Activated T-cell treated with anti-CD3 and anti-CD28 coated beads, Interleukin-2, amount 50 U/mL, for 48 hours (primary cell): ENCODE results near the gene FGD5.
A peak's percentile ranks its signal among the peaks of the same experiment; 100 is the strongest.

Experiments used
- DNase-seq, 2 experiments: peaks; one replicate each; pipeline ENCODE4 v3.0.0-alpha.2; 2020

Gene FGD5

DNA sequence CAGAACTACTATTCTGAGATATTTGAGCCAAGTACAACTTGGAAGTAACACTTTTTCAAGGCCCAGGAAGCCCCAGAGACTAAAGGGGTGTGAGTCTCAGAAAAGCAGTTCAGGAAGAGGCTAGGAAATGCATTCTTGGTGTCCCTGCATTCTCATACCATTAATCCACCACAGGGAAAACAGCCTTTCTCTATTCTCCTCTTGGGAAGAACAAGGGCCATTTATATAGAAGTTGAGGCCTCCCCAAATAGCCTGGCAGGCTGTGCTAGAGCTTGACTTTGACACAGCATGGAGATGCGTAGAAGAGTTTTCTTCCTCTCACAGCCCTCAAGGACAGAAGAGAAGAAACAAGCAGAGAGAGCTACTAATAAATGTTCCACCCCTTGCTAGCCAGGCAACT is 123.1 kb downstream of the FGD5 start:
- DNase-seq, result no peak

DNA sequence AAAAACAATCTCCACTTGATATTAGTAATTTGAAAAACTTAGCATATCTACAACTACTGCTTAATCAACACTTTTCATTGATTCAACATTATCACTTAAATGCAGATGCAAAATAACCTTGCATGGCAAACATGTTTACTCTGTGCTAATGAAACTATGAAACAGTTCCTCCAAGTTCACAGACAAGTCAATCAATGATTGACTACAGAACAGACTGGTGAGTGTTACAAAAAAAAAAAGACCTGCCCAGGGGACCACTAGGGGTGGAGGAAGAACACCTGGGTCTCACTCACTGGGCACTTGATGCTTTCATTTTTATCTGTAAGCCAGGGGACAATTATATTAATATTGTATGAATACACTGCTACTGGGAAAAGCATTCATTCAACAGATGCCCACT is 124.3 kb downstream of the FGD5 start:
- DNase-seq, result no peak

DNA sequence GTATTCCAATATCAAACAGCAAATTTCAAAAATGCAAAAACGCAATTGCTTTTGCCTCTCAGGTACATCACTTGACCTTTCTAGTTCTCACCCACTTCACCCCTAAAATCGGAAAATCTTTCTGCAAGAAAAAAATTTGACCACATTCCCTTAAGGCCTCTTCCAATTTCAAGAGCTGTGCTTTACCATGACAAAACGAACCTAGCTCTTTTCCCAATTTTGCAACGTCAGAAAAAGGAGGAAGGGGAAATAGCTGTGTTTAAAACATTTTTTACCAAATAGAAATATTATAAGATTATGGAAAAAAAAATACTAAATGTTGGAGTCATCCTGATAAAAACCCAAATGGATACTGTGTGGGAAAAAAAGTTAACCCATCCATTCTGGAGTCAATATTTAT is 127.5 kb downstream of the FGD5 start:
- no peak for DNase-seq

DNA sequence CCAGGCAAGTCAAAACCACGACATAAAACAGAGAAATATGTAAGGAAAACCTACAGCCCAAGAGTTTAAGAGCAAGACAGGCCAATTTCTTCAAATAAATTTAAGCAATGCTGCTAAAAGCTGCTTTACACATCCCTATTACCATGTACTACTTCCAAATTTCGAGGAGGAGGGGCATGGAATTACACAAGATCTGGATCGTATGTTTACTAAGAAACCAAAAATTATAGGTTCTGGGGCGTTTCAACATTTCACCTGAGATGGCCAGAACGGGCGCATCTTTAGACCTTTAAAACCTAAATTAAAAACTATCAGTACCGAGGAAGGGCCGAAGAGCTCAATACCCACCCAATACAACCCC is 128.0 kb downstream of the FGD5 start:
- DNase-seq, result no peak

GRCh38 chr3:14947100-14947885 is 128.5 kb downstream of the FGD5 start, which contains the start of gene NR2C2:
Gene NR2C2 (plus strand): TSS chr3:14947583. CDS start chr3:15003915, 56,332 bp downstream.
- DNase-seq, result peak; percentile 89 to 92

DNA sequence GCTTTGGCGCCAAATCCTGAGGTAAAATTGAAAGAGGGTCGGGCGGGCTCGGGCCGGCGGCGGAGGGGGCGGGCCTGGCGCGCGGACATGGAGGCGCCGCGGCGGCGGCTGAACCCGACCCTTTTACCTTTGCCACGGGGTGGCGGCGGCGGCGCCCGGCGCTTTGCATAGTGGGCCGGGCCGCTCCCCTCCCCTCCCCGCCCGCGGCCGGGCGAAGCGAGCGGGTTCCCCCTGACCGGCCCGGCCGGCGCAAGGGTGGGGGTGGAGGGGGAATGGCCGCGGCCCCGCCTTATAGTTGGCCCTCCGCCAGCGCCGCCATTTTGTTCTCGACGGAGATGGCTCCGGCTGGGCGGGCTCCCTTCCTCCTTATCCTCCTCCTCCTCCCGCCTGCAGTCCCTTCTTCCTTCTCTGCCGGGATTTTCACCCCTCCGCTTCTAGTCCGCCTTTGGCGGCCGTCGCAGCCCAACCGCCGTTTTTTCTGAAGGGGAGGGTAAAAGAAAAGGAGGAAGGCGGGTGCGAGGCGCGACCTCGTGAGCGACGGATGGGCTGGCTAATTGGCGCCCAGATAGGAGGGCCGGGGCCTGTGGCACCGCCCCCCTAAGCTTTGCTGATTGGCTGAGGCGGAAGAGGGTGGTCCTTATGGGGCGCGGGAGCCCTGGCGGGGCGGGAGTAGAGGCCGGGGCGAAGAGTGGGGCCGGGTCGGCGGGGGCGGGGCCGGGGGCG is 129.3 kb downstream of the FGD5 start:
- peak; percentile 97 to 98 for DNase-seq

DNA sequence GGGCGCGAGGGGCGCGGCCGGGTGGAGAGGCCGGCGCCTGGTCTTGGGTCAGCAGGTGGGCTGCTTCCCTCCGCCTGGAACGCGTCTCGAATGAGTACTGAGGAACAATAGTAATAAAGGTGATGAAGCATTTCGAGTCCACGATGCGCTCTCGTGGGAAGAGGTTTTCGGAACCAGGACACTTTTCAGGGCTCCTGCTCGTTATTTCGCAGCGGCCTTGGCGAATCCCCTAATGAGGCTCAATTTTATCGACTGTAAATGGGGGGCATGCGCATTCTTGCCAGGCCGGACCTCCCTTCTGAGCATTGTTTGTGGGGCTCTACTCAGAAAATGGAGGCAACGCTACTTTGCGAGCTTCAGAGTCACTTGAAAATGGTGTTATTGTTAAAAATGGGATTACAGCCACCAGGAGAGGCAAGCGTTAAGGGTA is 129.9 kb downstream of the FGD5 start:
- no peak for DNase-seq

DNA sequence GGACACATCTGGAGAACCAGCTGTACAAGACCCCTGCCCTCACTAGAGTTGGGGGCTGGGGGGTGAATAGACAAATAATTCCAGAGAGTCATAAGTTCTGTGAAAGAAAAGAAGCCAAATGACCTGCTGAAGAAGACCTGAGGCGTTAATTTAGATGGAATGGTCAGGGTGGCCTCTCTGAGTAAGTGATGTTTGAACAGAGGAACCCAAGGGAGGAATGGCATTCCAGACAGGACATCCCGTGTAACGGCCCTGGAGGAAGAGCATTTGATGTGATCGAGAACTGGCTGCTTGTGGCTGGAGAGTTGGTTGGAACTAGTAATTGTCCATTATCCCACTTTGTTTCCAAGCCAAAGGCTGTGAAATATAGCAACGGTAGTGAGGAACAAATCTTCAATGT is 130.4 kb downstream of the FGD5 start:
- DNase-seq, result no peak

GRCh38 chr3:14950274-14950673 is 131.5 kb downstream of the FGD5 start:
- no peak for DNase-seq

GRCh38 chr3:14957153-14957552 is 138.4 kb downstream of the FGD5 start:
- DNase-seq, result no peak

DNA sequence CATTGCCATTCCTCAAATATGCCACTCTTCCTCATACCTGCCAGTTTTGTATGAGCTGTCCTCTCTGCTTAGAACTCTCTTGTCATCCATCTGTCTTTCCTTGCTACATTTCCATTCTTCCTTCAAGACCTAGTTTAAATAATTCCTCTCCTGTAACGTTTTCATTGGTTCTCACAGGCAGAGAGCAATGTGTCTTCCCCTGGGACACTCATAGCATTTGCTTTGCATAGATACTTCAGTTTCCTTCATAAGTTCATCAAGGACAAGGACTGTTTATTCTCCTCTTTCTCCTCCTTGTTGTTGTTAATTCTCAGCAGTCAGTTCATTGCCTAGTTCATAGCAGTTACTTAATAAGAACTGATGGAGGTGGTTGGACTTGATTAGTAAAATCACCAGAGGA is 139.2 kb downstream of the FGD5 start:
- no peak for DNase-seq

- DNase-seq, result no peak
These were observed 140.7 kb downstream of the FGD5 start for GRCh38 chr3:14959359-14959943.

GRCh38 chr3:14962762-14963161 is 144.0 kb downstream of the FGD5 start:
- no peak for DNase-seq

DNA sequence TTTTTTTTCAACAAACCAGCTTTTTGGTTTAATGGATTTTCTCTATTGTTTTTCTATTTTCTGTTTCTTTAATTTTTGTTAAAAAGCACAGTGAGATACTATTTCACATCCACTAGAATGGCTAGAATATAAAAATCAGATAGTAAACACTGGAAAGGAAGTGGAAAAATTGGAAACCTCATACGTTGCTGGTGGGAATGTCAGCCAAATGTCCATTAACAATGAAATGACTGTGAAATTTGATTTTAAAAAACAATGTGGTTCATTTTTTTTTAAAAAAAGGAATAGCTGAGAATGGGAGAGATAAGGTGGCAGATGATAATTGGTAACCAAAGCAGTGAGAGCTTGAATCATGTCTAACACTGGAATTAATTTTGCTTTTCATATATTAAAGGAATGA is 148.5 kb downstream of the FGD5 start:
- no peak for DNase-seq

DNA sequence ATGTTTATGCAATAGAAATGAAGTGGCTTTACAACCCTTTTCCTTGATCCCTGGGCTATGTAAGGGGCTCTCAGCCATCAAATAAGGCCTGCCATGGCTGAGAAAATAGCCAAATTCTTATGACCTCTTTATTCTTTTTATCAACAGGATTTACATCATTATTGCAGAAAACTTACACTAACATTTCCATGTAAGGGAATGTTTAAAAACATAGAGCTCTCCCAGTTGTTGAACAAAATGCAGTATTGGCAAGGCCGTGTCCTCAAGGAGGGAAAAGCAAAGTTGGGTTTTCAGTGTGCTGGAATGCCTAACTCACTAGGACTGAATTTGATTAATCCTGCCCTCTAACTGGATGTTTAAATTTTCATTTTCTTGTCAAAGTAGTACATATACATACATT is 150.9 kb downstream of the FGD5 start:
- no peak for DNase-seq

- no peak for DNase-seq
These were observed 157.6 kb downstream of the FGD5 start for GRCh38 chr3:14976317-14976716.

DNA sequence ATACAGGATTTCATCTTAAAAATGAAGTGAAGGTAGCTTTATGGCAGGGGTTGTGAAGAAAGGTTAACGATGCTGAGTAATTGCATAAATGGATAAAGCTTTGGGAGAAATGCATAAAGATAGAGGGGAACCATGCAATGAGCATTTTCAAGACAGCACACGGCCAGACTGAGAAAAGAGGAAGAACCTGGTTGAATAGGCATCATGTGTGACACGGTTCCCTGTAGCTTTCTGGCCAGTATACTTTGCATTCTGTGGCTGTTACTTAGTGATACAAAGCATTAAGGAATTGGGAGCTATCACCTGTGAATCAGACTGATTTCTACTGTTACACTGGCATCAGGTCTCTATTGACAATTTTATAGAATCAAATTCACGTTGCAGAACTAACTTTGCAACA is 161.9 kb downstream of the FGD5 start:
- DNase-seq, result no peak
